Measurements from ENCODE around the gene REEP3.
A peak's percentile ranks its signal among the peaks of the same experiment; 100 is the strongest.
"Not testable (repeated sequence)": the region's sequence is repeated elsewhere in the genome, so short reads cannot be mapped to it uniquely, and the experiment has no call there.

The REEP3 gene

DNA sequence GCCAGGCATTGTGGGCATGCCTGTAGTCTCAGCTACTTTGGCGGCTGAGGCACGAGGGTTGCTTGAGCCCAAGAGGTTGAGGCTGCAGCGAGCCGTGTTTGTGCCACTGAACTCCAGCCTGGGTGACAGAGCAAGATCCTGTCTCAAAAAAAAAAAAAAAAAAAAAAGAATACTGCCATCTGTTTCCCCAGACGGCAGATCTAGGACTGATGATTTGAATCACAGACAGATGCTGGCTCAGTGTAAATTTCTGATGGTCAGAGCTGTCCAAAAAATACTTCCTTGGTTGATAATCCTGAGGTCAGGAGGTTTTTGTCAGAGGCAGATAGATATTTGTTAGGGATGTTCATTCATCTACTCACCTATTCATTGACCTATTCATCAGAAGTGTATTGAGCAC is 130.7 kb downstream of the REEP3 start:
- TF ChIP-seq, protein P1, sequence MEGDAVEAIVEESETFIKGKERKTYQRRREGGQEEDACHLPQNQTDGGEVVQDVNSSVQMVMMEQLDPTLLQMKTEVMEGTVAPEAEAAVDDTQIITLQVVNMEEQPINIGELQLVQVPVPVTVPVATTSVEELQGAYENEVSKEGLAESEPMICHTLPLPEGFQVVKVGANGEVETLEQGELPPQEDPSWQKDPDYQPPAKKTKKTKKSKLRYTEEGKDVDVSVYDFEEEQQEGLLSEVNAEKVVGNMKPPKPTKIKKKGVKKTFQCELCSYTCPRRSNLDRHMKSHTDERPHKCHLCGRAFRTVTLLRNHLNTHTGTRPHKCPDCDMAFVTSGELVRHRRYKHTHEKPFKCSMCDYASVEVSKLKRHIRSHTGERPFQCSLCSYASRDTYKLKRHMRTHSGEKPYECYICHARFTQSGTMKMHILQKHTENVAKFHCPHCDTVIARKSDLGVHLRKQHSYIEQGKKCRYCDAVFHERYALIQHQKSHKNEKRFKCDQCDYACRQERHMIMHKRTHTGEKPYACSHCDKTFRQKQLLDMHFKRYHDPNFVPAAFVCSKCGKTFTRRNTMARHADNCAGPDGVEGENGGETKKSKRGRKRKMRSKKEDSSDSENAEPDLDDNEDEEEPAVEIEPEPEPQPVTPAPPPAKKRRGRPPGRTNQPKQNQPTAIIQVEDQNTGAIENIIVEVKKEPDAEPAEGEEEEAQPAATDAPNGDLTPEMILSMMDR (IDR thresholded peaks at IDR 0.05), result no peak
- no peak for TF ChIP-seq ZFX (IDR thresholded peaks at IDR 0.05; ENCODE audit: borderline replicate concordance)
- no peak overlapping the region for H3K27ac ChIP-seq

DNA sequence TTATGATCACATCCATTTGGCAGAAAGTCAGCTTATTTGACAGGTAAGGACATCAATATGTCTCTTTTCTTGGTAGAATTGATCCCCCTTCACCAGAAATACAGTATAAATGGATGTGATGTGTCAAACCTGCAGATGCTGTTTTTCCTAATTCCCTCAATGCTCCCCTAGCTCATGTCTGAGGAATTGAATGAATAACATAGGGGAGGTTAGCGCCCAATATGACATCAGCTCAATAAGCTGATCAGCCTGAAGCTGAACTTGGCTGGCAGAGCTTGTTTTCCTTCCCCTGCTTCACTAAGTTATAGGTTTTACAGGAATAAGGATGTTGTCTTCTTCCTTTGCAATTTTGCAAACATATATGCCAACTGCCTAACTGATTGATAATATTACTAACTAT is 132.5 kb downstream of the REEP3 start:
- TF ChIP-seq, protein P1 (IDR thresholded peaks at IDR 0.05), result no peak
- H3K27ac ChIP-seq, result no peak overlapping the region

DNA sequence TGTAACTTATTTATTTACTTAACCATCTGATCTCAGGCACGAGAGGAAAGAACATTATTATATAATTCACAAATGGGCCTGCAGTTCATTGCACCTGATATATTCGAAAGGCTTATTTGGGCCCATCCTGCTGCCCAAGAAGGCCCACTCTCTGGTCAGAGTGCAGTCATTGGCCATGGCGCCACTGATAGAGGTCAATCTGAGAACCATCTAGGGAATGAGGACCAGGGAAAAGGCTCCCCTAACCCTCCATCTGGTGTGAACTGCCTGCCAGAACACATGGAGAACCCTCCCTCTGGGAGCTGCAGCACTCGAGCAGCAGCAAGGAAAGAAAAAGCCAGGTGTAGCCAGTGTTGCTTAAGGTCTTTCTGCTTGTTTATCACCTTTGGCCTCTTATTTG is 136.6 kb downstream of the REEP3 start:
- TF ChIP-seq ZFX (IDR thresholded peaks at IDR 0.05; ENCODE audit: borderline replicate concordance), result no peak
- TF ChIP-seq, protein P1 (IDR thresholded peaks at IDR 0.05), result no peak

DNA sequence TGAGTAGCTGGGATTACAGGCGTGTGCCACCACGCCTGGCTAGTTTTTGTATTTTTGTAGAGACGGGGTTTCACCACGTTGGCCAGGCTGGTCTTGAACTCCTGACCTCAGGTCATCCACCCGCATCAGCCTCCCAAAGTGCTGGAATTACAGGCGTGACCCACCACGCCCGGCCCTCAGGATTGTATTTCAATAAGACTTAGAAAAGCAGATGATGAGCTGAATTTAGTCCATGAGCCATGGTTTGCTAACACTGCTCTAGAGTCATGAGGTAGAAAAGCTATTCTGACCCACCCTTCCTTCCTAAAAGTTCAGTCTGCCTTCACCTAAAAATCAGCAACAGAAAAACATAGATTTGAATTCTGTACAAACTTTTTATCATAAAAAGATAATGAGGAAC is 139.7 kb downstream of the REEP3 start:
- not testable (repeated sequence) for H3K27ac ChIP-seq

More for the DNA sequence above, 136.6 kb downstream of the REEP3 start:
- H3K27ac ChIP-seq, result no peak overlapping the region

DNA sequence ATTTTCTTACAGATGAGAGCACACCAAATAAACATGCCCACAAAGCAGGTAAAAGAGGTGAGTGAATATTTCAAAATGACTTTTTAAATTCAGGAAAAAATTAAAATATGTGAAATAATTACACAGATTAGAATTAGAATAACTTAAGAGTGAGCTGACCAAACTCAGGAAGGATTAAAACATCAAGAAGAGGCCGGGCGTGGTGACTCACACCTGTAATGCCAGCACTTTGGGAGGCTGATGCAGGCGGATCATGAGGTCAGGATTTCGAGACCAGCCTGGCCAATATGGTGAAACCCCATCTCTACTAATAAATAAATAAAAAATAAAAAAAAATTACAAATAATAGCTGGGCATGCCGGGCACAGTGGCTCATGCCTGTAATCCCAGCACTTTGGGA is 140.1 kb downstream of the REEP3 start:
- TF ChIP-seq, protein P1 (IDR thresholded peaks at IDR 0.05), result no peak
- no peak for TF ChIP-seq ZFX (IDR thresholded peaks at IDR 0.05; ENCODE audit: borderline replicate concordance)
- H3K27ac ChIP-seq, result no peak overlapping the region

DNA sequence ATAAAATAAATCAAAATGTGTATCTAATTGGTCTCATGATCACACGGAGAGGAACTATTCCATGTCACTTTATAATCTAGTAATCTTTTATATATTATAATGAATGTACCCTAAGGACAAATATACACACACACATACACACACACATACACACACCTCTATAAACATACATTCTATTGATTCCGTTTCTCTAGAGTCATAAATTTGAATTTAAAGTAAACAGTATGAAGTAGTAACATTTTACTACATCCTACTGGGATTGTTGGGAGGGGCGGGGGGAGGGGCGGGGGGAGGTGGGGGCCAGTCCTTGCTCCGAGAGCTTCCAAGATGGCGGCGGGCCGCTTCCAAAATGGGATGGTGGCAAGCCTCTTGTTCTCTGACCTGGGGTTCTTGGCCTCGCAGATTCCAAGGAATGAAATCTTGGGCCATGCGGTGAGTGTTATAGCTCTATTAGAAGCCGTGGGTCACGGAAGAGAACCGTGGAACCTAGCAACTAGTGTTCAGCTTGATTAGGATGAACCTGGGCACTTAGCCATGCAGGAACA is 143.2 kb downstream of the REEP3 start:
- TF ChIP-seq ZFX (IDR thresholded peaks at IDR 0.05; ENCODE audit: borderline replicate concordance), result no peak
- TF ChIP-seq, protein P1 (IDR thresholded peaks at IDR 0.05), result no peak
- peak overlapping the region; percentile 98 for H3K27ac ChIP-seq

DNA sequence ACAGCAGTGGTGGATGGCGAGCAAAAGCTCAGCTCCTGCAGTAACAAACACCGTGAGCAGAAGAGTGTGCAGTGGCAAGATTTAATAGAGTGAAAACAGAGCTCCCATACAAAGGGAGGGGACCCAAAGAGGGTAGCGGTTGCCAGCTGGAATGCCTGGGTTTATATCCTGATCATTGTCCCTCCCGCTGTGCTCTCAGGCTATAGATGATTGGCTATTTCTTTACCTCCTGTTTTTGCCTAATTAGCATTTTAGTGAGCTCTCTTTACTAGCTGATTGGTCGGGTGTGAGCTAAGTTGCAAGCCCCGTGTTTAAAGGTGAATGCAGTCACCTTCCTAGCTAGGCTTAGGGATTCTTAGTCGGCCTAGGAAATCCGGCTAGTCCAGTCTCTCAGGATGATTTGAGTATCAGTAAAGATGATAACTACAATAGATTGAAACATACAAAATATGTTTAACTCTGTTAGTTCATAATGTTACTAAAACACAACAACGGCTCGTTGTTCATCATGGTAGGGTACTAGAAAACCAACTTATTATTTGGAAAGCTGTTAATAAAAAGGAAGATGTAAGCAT is 143.9 kb downstream of the REEP3 start:
- H3K27ac ChIP-seq, result peak overlapping the region; percentile 98

DNA sequence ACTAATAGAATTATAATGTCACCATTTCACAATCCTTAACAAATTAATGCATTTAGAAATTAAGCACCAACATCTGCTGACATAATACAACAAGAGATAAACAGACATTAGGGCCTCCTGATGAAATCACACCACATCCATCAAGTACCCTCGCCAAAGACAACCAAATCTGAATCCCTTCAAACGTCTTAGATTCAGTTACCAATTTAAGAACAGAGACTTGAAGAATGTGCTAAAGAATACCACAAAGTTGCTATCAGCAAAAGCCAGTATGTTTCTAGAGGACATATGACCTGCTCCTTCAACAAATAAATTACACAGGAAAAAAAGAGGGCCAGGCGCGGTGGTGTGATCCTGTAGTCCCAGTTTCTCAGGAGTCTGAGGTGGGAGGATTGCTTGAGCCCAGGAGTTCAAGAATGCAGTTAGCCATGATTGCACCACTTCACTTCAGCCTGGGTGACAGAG is 144.5 kb downstream of the REEP3 start:
- H3K27ac ChIP-seq, result peak overlapping the region; percentile 98
- TF ChIP-seq, protein P1 (IDR thresholded peaks at IDR 0.05), result no peak
- no peak for TF ChIP-seq ZFX (IDR thresholded peaks at IDR 0.05; ENCODE audit: borderline replicate concordance)
